Measurements from ENCODE around the gene SLC16A10. TPM values are rescaled to one million over a fixed set of nuclear protein-coding genes. Genes with fewer than 3 reads are reported as not detected.

The SLC16A10 gene
- total RNA-seq, 3 donors from 2014 or later, result 1.3 to 5.4 (median 1.8) TPM

GRCh38 chr6:111068109-111068865, 19.0 kb upstream of the SLC16A10 start:
- H3K27me3 ChIP-seq, result no peaks in the 10 kb centered on the region
- intact Hi-C loops (cut with DNase I; ENCODE audit: low total_unique reads), result no loop called here
- TF ChIP-seq POLR2A (IDR thresholded peaks at IDR 0.05) (no peak), CTCF (IDR thresholded peaks at IDR 0.05) (no peak), POLR2AphosphoS5 (IDR thresholded peaks at IDR 0.05) (no peak)

GRCh38 chr6:111068866-111069234, 18.5 kb upstream of the SLC16A10 start:
- H3K4me1 ChIP-seq, result no peaks in the 10 kb centered on the region
- H3K9me3 ChIP-seq, result peaks cover 0 to 6% of the 10 kb centered on the region in 2 donors
- H3K4me3 ChIP-seq, result no peak overlapping the region
- TF ChIP-seq CTCF (IDR thresholded peaks at IDR 0.05) (no peak), POLR2AphosphoS5 (IDR thresholded peaks at IDR 0.05) (no peak), POLR2A (IDR thresholded peaks at IDR 0.05) (no peak)
- no peaks in the 10 kb centered on the region for H3K27me3 ChIP-seq
- H3K36me3 ChIP-seq, result no peaks in the 10 kb centered on the region
- no peak overlapping the region for H3K27ac ChIP-seq
- intact Hi-C loops (cut with DNase I; ENCODE audit: low total_unique reads), result no loop called here
- no peak for DNase-seq (ENCODE audit: low spot score in 2 of 2)

More at GRCh38 chr6:111068109-111068865, 19.0 kb upstream of the SLC16A10 start:
- Histone ChIP-seq H3K4me3 (no peak overlapping the region), H3K9me3 (peaks cover 0 to 11% of the 10 kb centered on the region in 2 donors), H3K36me3 (no peaks in the 10 kb centered on the region), H3K27ac (no peak overlapping the region), H3K4me1 (no peaks in the 10 kb centered on the region)
- DNase-seq (ENCODE audit: low spot score in 2 of 2), result no peak

- TF ChIP-seq CTCF (IDR thresholded peaks at IDR 0.05), result no peak
- no peak for TF ChIP-seq POLR2AphosphoS5 (IDR thresholded peaks at IDR 0.05)
- no peak for TF ChIP-seq POLR2A (IDR thresholded peaks at IDR 0.05)
- Histone ChIP-seq H3K4me1 (no peaks in the 10 kb centered on the region), H3K9me3 (no peaks in the 10 kb centered on the region), H3K27ac (no peak overlapping the region), H3K27me3 (peaks cover 0 to 1% of the 10 kb centered on the region in 2 donors), H3K4me3 (no peak overlapping the region), H3K36me3 (no peaks in the 10 kb centered on the region)
- no peak for DNase-seq (ENCODE audit: low spot score in 2 of 2)
- intact Hi-C loops (cut with DNase I; ENCODE audit: low total_unique reads), result no loop called here
Observed at GRCh38 chr6:111069382-111070104, 17.8 kb upstream of the SLC16A10 start.

- Histone ChIP-seq H3K4me1 (no peaks in the 10 kb centered on the region), H3K9me3 (no peaks in the 10 kb centered on the region), H3K27me3 (peaks cover 0 to 5% of the 10 kb centered on the region in 2 donors), H3K4me3 (no peak overlapping the region), H3K36me3 (no peaks in the 10 kb centered on the region), H3K27ac (no peak overlapping the region)
- TF ChIP-seq CTCF (IDR thresholded peaks at IDR 0.05), result no peak
- TF ChIP-seq POLR2AphosphoS5 (IDR thresholded peaks at IDR 0.05), result no peak
- DNase-seq (ENCODE audit: low spot score in 2 of 2), result no peak
- intact Hi-C loops (cut with DNase I; ENCODE audit: low total_unique reads), result no loop called here
Observed at GRCh38 chr6:111070105-111071005, 16.9 kb upstream of the SLC16A10 start.

Data from breast epithelium (tissue), 4 donors.